Measurements from ENCODE around the gene FBXO5.

Gene FBXO5

GRCh38 chr6:152952045-152952444 lies 30.8 kb downstream of the FBXO5 start:
- no peak for DNase-seq (ENCODE audit: low read depth in 2 of 2)

DNA sequence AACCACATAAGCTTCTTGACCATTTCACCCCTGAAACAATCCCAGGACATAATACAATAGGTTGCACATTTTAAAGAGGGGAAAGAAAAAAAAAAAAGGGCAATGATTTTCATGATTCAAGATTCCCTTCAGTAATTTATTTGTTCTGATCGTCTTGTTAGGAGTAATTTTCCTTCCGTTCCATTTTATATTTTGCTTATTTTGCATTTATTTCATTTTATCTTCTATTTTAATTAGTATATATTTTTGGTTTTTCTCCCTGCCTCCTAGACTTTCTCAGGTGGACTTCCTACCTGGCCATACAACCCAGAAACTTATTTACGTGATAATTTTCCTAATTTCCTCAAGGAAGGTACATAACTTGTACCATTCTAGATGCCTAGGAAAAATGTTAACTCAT lies 32.6 kb downstream of the FBXO5 start:
- no peak for DNase-seq (ENCODE audit: low read depth in 2 of 2)

- no peak for DNase-seq (ENCODE audit: low read depth in 2 of 2)
Measured at GRCh38 chr6:152948150-152948768, 34.6 kb downstream of the FBXO5 start.

GRCh38 chr6:152946995-152947394 lies 35.8 kb downstream of the FBXO5 start:
- no peak for DNase-seq (ENCODE audit: low read depth in 2 of 2)

DNA sequence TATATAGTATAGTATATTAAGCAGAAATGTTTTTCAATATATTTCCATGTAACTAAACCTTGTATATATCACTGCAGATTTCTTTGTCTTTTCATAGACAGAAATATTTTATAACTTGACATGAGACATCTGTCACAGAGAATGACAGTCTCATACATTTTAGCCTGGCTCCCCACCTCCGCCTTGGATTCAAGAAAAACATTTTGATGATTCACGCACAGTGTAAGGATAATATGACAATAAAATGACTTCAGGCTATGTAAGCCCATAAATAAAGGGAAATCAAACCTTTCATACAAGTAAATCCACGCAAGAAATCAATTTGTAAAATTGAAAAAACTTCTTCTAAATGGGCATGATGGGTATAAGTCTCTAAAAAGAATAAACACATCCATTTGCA lies 36.4 kb downstream of the FBXO5 start:
- no peak for DNase-seq (ENCODE audit: low read depth in 2 of 2)

- DNase-seq (ENCODE audit: low read depth in 2 of 2): no peak
Measured at GRCh38 chr6:152943260-152943897, 39.5 kb downstream of the FBXO5 start.

DNA sequence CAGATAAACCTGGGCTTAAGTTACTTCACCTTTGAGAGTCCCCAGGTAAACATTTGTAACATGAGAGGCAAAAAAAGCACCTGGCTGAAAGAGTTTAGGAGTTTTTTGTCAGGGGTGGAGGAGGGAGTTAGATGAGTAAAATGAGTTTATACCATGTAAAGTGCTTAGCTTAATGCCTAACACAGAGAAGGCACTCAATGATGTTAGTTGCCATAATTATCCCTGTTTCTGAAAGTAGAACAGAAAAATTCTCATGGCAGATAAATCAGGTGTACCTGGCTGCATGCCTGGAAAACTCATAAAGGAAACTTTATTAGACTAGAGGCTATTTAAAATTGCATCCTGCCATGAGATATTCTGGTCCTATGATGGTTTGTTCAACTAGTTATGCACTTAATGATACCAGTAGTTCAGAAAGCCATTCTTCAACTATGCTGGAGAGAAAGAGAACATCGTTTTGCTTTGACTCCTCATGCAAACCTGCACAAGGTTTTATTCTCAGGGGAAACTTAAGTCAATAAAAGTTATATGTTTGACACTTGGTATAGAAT lies 40.4 kb downstream of the FBXO5 start:
- no peak for DNase-seq (ENCODE audit: low read depth in 2 of 2)

GRCh38 chr6:152941746-152942145 lies 41.1 kb downstream of the FBXO5 start:
- no peak for DNase-seq (ENCODE audit: low read depth in 2 of 2)

DNA sequence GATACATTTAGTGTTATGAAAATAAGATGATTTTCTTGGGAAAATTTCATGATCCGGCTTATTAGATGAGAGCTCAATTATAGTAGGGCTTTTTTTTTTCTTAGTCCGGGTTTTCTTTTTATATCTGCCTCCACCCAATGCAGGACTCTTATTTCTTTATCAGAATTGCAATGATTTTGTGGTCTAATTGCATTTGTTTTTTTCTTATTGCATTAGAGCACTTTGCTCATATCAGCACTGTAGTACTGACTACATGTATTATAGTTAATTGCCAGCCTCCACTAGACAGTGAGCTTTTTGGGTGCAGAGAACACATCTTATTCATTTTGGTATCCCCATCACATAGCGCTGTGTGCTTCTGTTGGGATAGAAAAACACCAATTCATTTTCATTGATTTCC lies 50.0 kb downstream of the FBXO5 start:
- DNase-seq (ENCODE audit: low read depth in 2 of 2): no peak

- no peak for DNase-seq (ENCODE audit: low read depth in 2 of 2)
Measured at GRCh38 chr6:152922706-152923105, 60.1 kb downstream of the FBXO5 start.

Data from stimulated activated CD8-positive, alpha-beta memory T cell treated with anti-CD3 and anti-CD28 coated beads, Interleukin-7, amount 100 ng/mL, for 4 hours (primary cell).